GM19238 (cell line): ENCODE results near the gene FEM1A.
"Not testable (repeated sequence)": the region's sequence is repeated elsewhere in the genome, so short reads cannot be mapped to it uniquely, and the experiment has no call there.

Experiments used
- DNase-seq: peaks from one replicate; pipeline ENCODE4 v3.0.0; 2011; ENCODE audit warnings: low spot score; ENCODE audit not compliant: insufficient read length

The FEM1A gene

DNA sequence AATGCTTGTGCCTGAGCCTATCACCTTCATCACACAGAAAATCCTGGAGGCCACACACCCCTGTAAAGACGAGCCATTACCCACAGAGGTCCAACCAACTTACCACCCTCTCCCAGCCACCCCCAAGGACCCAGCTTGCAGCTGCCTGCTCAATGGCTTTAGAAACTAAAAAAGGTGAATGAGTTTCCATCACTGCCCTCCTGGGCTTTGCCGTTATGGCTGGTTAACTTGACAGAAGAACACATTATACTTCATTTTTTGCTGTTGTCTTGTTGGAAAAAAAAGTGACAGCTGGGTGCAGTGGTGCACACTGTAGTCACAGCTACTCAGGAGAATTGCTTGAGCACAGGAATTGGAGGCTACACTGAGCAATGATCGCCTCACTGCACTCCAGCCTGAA is 17.4 kb upstream of the FEM1A start:
- DNase-seq: no peak

DNA sequence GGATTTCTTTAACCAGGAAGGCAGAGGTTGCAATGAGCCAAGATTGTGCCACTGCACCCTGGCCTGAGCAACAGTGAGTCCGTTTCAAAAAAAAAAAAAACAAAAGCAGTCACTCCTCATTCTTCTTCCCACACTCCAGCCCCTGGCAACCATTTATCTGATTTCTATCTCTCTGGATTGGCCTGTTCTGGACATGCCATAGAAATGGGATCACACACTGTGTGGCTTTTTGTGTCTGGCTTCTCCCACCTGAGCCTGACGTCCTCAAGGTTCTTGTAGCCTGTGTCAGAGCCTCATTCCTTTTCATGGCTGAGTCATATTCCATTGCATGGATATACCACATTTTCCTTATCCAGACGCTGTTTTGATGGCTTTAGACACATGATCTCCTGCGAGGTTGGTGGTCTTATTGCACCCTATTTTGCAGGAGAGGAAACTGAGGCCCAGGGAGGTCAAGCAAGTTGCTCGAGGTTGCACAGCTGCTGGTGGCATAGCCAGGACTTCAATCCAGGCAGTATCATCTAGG is 15.8 kb upstream of the FEM1A start:
- no peak for DNase-seq

DNA sequence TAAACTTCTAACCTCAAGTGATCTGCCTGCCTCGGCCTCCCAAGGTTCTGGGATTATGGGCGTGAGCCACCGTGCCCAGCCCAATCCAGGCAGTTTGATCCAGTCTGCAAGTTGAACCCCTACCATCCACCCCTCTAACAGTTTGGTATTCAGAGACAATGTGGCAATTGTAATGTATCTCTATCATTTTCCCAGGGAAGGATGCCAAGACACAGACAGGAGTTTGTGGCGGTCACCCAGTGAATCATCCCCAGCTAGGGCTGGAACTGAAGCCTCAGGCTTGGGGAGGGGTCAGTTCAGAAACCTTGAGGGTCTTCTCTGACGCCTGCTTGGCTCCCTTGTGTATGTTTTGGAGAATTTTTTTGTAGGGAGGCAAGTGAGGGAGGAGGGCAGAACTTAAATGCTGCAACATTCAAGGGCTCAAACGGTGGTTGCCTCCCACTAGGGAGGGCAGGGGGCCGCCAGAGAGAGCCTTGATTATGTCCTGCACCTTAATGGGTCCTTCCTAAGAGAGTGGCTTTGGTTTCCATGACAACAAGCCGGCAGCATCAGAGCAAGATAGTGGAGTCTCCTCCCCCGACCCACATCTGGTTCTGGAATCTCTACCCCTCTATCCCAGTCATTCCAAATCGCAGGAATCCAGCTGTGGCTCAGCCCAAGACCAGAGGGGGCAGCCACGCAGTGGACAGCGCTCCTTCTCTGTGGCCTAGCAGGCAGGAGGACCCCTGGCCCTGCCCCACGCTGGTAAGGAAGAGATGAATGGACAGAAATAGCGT is 14.9 kb upstream of the FEM1A start:
- DNase-seq: no peak

DNA sequence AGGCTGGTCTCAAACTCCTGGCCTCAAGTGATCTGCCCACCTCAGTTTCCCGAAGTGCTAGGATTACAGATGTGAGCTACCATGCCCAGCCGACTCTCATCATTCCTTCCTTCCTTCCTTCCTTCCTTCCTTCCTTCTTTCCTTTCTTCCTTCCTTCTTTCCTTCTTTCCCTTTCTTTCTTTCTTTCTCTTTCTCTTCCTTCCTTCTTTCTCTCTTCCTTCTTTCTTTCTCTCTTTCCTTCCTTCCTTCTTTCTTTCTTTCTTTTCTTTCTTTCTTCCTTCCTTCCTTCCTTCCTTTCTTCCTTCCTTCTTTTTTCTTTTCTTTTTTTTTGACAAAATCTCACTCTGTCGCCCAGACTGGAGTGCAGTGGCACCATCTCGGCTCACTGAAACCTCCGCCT is 13.4 kb upstream of the FEM1A start:
- not testable (repeated sequence) for DNase-seq

DNA sequence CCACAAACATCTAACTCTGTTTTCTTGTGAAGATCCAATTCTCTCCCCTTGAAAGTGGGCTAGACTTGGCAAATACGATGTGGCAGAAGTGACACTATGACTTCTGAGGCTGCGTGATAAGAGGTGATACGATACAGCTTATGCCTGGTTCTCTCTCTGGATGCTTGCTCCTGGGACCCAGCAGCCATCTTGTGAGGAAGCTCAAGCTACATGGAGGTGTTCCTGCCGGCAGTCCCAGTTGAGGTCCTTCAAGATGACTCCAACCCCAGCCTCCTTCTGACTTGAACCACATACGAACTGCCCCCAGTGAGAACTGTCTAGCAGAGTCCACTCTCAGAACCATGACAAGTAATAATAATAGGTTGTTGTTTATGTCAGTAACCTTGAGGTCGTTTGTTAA is 10.7 kb upstream of the FEM1A start:
- no peak for DNase-seq

DNA sequence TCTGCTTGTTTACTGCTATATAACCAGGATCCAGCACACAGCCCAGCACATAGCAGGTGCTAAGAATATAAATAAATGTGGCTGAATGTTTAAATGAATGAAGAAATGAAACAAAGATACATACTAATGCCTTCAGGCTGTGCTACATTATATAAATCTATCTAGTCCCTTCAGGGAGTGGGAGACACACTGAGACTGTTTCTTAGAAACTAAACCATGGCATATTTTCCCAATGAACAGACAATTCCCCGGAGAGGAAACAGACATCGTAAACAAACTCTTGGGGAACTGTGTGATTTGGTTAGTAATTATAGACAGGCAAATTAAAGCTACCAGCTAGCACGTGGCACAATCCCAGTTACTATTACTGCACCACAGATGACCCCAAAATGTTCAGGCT is 9.7 kb upstream of the FEM1A start:
- no peak for DNase-seq

DNA sequence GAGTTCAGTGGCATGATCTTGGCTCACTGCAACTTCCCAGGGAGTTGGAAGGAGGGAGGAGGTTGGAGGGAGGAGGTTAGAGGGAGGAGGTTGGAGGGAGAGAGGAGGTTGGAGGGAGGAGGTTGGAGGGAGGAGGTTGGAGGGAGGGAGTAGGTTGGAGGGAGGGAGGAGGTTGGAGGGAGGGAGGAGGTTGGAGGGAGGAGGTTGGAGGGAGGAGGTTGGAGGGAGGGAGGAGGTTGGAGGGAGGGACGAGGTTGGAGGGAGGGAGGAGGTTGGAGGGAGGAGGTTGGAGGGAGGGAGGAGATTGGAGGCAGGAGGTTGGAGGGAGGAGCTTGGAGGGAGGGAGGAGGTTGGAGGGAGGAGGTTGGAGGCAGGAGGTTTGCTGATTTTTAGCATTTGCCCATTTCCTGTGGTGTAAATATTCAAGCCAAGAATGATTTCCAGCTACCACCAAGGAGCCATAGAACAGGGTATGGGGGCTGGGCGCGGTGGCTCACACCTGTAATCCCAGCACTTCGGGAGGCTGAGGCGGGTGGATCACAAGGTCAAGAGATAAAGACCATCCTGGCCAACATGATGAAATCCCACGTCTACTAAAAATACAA is 5.0 kb upstream of the FEM1A start:
- not testable (repeated sequence) for DNase-seq

DNA sequence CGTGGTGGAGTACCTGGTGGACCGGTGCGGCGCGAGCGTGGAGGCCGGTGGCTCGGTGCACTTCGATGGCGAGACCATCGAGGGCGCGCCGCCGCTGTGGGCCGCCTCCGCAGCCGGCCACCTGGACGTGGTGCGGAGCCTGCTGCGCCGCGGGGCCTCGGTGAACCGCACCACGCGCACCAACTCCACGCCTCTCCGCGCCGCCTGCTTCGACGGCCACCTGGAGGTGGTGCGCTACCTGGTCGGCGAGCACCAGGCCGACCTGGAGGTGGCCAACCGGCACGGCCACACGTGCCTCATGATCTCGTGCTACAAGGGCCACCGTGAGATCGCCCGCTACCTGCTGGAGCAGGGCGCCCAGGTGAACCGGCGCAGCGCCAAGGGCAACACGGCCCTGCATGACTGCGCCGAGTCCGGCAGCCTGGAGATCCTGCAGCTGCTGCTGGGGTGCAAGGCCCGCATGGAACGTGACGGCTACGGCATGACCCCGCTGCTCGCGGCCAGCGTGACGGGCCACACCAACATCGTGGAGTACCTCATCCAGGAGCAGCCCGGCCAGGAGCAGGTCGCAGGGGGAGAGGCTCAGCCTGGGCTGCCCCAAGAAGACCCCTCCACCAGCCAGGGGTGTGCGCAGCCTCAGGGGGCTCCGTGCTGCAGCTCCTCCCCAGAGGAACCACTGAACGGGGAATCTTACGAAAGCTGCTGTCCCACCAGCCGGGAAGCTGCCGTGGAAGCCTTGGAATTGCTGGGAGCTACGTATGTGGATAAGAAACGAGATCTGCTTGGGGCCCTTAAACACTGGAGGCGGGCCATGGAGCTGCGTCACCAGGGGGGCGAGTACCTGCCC is 708 bp downstream of the FEM1A start:
- not testable (repeated sequence) for DNase-seq

DNA sequence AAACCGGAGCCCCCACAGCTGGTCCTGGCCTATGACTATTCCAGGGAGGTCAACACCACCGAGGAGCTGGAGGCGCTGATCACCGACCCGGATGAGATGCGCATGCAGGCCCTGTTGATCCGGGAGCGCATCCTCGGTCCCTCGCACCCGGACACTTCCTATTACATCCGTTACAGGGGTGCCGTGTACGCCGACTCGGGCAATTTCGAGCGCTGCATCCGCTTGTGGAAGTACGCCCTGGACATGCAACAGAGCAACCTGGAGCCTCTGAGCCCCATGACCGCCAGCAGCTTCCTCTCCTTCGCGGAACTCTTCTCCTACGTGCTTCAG is 1.3 kb downstream of the FEM1A start:
- not testable (repeated sequence) for DNase-seq

DNA sequence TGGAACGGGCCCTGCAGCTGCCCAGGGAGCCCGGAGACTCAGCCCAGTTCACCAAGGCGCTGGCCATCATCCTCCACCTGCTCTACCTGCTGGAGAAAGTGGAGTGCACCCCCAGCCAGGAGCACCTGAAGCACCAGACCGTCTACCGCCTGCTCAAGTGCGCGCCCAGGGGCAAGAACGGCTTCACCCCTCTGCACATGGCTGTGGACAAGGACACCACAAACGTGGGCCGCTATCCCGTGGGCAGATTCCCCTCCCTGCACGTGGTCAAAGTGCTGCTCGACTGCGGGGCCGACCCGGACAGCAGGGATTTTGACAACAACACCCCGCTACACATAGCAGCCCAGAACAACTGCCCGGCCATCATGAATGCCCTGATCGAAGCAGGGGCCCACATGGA is 1.7 kb downstream of the FEM1A start:
- DNase-seq: not testable (repeated sequence)

DNA sequence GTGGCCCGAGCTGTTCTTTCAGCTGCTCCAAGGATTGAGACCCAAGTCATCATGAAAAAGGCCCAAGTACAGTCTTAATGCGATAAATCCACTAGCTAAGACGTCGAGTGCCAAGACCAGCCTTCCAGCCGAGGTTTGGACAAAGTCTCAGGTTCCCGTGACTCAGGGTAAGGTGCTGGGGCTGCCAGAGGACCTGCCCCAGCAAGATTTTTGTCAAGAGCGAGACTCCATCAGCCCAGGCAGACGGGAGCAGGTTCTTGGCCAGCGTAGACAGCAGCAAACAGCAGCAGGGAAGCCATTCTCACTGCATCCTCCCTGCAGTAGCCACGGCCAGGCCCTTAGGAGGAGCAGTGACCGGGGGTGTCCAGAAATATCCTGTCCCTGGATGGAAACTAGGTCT is 3.4 kb downstream of the FEM1A start:
- no peak for DNase-seq

DNA sequence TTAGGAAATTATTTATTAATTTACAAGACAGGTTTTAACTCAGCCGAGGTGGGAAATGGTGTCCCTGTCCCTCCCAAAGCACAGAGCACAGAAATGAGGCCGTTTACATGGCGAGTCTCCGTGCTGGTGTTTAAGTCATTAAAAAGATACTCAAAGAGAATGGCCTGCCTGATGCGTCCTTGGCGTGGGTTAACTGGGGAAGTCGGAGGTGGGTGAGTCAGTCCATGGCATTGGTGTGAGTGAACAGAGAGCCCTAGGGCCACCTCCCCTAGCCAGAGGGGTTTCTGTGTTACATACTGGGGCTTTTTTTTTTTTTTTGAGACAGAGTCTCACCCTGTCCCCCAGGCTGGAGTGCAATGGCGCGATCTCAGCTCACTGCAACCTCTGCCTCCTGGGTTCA is 3.9 kb downstream of the FEM1A start:
- no peak for DNase-seq

DNA sequence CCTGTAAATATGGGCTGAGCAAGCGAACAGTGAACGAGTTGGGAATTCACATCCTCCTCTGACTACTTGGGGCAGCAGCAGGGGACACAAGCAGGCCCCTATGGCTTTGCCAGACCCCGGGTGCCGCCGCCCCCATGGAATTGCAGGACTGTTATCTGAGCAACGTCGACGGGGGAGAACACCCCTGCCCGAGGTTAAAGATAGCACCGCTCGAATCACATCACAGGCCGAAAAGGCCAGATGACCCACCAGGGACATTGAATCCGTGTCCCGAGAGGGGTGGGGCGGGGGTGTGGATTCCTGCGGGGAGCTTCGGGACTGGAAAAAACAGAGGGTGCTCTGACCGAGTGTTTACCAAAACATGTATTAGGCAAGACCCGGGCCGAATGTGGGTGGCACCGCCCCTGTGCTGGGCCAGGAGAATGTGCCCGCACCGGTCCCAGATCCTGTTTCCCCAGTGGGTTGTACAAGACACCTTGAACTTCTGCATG is 9.1 kb downstream of the FEM1A start:
- DNase-seq: no peak

DNA sequence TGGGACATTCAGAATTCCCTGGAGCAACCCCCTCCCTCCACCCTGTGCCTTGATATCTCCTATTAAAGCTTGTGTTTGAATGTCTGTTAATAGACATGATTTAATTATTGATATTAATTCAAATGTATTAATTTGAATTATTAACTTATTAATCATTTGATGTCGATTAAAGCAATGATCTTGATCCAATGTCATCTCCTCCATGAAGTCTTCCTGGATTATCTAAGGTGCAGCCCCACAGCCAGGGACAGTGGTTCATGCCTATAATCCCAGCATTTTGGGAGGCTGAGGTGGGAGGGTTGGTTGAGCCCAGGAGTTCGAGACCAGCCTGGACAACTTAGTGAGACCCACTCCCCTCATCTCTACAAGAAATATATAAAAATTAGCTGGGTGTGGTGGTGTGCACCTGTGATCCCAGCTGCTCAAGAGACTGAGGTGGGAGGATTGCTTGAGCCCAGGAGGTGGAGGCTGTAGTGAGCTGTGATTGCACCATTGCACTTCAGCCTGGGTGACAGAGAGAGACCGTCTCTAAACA is 9.6 kb downstream of the FEM1A start:
- DNase-seq: no peak

DNA sequence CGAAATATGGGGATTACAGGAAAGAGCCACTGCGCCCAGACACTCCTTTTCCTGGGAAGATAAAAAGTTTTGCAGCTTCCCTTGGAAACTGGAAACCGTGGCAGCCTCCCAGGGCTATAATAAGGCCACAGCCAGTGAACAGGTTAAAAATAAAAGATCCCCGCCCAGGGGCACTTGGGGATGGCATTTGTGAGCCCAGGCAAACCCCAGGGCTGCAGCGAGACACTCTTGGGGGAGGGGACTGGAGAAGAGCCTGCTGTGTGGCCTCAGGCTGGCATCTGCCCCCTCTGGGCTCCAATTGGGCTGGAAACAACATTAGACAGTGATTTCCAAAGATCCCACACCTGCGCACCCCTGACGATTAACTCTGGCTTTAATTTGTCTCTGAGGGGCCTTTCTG is 11.2 kb downstream of the FEM1A start:
- no peak for DNase-seq

DNA sequence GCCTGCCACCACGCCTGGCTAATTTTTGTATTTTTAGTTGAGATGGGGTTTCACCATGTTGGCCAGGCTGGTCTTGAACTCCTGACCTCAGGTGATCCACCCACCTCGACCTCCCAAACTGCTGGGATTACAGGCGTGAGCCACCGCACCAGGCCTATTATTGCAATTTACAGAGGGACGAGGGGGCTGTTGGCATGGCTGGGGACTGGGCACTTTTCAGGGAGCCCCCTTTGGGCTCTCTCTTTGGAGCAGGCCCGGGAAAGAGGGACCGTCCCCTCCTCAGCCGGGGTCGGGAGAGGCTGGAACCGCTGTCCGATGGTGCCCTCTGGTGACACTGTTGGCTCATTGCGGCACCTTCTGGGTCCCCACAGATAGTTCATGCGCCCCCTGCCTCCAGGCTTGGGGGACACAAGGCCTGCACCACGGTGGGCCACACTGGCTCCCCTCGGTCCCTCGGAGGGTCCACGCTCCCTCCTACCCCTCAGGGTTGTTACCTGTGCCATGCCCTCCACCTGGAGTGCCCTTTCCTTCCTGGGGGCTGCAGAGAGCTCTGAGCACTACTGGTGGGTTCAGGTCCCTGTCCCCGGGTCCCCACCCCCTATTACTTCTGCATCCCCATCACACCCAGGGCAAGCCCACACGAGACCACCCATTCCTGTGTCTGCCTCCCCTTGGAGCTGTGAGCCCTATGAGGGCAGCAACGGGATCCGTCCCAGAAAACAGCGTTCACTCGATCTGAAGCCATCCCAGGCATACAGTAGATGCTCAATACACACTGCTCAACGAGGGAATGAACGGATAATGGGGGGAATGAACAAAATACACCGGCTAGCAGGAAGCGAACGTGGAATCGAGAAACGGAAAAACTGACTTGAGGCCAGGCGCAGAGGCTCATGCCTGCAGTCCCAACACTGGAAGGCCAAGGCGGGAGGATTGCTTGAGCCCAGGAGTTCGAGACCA is 12.5 kb downstream of the FEM1A start:
- DNase-seq: peak; percentile 57

DNA sequence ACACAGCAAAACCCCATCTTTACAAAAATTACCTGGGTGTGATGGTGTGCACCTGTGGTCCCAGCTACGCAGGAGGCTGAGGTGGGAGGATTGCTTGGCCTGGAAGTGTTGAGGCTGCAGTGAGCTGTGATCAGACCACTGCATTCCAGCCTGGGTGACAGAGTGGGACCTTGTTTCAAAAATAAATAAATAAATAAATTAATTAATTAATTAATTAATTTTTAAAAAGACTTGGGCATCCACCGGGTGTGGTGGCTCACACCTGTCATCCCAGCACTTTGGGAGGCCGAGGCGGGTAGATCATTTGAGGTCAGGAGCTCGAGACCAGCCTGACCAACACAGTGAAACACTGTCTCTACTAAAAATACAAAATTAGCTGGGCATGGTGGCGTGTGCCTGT is 13.6 kb downstream of the FEM1A start:
- not testable (repeated sequence) for DNase-seq

DNA sequence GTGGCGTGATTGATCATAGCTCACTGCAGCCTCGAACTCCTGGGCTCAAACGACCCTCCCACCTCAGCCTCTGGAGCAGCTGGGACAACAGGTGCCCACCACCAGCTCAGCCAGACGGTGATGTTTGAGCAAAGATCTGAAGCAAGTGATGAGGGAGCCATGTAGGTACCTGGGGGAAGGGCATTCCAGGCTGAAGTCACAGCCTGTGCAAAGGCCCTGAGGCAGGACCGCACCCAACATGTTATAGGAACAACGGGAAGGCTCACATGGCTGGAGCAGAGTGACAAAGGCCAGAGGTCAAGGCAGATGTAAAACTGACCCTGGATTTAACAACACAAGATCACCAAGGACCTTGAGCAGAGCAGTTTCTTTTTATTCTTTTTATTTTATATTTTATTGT is 14.8 kb downstream of the FEM1A start:
- no peak for DNase-seq

DNA sequence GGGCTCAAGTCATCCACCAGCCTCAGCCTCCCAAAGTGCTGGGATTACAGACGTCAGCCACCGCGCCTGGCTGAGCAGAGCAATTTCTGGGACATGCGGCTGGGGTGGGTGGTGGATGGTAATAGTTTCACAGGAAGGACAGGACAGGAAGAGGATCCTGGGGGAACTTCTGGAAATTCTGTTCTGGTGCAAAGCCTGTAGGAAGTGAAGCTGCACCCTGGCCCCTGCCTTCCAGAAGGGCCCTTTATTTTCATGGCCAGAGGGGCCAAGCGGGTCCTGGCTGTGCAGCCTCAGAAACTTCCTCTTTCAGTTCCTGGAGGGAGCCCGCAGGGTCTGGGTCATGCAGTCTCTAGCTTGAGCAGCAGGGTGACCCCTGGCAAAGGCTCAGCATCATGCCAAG is 15.7 kb downstream of the FEM1A start:
- DNase-seq: no peak

DNA sequence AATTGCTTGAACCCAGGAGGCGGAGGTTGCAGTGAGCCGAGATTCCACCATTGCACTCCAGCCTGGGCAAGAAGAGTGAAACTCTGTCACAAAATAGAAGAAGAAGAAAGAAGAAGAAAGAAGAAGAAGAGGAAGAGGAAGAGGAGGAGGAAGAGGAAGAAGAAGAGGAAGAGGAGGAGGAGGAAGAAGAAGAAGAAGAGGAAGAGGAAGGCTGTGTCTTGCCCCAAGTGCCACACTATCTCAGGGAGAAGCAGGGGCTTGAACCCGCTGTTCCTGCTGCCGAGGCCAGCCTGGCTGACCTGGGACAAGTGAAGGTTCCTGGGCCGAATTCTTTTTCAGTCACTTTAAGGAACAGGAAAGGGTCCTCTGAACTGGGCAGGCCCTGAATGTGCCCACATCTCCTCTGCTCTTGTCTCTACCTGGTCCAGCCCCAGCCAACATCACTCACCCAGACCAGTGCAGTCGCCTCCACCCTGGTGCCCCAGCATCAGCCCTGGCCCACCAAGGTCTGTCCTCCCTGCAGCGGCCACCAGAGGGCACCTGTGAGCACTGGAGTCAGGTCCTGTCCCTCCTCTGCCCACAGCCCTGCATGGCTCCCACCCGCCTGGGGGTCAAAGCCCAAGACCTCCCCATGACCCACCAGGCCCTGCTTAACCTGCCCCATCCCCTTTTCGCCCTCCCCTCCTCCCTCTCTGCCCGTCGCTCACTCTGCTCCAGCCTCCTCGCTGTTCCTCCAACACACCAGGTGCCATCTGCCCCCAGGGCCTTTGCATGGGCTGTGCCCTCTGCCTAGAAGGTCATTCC is 20.0 kb downstream of the FEM1A start:
- DNase-seq: peak; percentile 75
